K562 (cell line): ENCODE results near the gene CALD1. TPM values are rescaled to one million over a fixed set of nuclear protein-coding genes. Genes with fewer than 3 reads are reported as not detected.

Experiments
- ATAC-seq: fragments of 200-7000 bp; cut with Tn5 transposase; 3 replicates; pipeline ENCODE4 v1.9.1; 2020; ENCODE audit warnings: moderate library complexity
- BruUV-seq: library from RNA; stranded (reverse); fragments of 400-500 nt; replicated peaks from 2 replicates; lab custom pipeline; 2021; lab: Mats Ljungman, UMichigan
- CTCF ChIA-PET: fragments of 300-600 bp; formaldehyde crosslinking; extraction: SDS; loops from one replicate; lab custom pipeline; 2021; ENCODE audit warnings: low intra/inter-chr PET ratio; lab: Yijun Ruan, JAX
- POLR2A ChIA-PET: fragments of 300-600, 350-650 bp; sonication (Branson Sonifier 250); formaldehyde crosslinking; extraction: SDS; loops from one replicate; lab custom pipeline; 2021; ENCODE audit warnings: antibody characterized with exemption, inconsistent platforms; lab: Yijun Ruan, JAX
- DNase-seq, 4 experiments: peaks; one replicate each; pipeline versions ENCODE4 v3.0.0 to v3.0.0-alpha.2; 2011 to 2018; ENCODE audit warnings: low spot score in 3 of 4, mixed read lengths in 3 of 4; ENCODE audit errors: extremely low read depth in 1 of 4
- FAIRE-seq: peaks from 2 replicates; lab custom pipeline; 2011; peaks lifted over from hg19 to GRCh38; lab: Jason Lieb, UNC
- H2AFZ ChIP-seq: 2 replicates; pipeline ENCODE4 v1.6.0; 2011; ENCODE audit warnings: low read depth, low read length, control low read depth, inconsistent platforms
- H3K27ac ChIP-seq: fragments of 200-600 bp; 3 replicates; pipeline ENCODE4 v1.8.0; 2011; ENCODE audit warnings: low read depth, mild to moderate bottlenecking, control low read depth, inconsistent platforms, low read length, moderate library complexity, mixed read lengths; ENCODE audit errors: extremely low read depth
- H3K27me3 ChIP-seq, 2 experiments: fragments of 300-600 bp in 1 of 2; 2 replicates in 1 of 2; 3 replicates in 1 of 2; pipeline versions ENCODE4 v1.6.0 to v1.8.0; 2011; ENCODE audit warnings: inconsistent platforms in 2 of 2, low read length in 2 of 2, mild to moderate bottlenecking in 1 of 2, mixed read lengths in 1 of 2, moderate library complexity in 1 of 2; ENCODE audit not compliant: control insufficient read depth in 2 of 2, insufficient read depth in 2 of 2
- H3K36me3 ChIP-seq: fragments of 300-600 bp; 3 replicates; pipeline ENCODE4 v1.8.0; 2011; ENCODE audit warnings: mild to moderate bottlenecking, low read length, inconsistent platforms; ENCODE audit not compliant: control insufficient read depth, insufficient read depth
- H3K4me1 ChIP-seq, 2 experiments: fragments of 200-600 bp in 1 of 2; replicated peaks in 1 of 2; 2 replicates in 1 of 2; 3 replicates in 1 of 2; pipeline versions ENCODE4 v1.5.1 to v1.8.0; 2011; ENCODE audit warnings: inconsistent platforms in 2 of 2, low read length in 2 of 2, mild to moderate bottlenecking in 1 of 2, mixed read lengths in 1 of 2, moderate library complexity in 1 of 2; ENCODE audit not compliant: control insufficient read depth in 2 of 2, insufficient read depth in 2 of 2
- H3K4me2 ChIP-seq: 2 replicates; pipeline ENCODE4 v1.6.1; 2011; ENCODE audit warnings: low read length, control low read depth, inconsistent platforms, mixed read lengths; ENCODE audit not compliant: insufficient read depth
- H3K4me3 ChIP-seq: fragments of 200-600 bp; sonication (generic), shearing (Covaris generic); 2 replicates; pipeline ENCODE4 v1.5.1; 2016; ENCODE audit warnings: control low read depth, inconsistent platforms
- H3K79me2 ChIP-seq: fragments of 200-600 bp; 3 replicates; pipeline ENCODE4 v1.8.0; 2011; ENCODE audit warnings: low read length, inconsistent platforms; ENCODE audit not compliant: control insufficient read depth, insufficient read depth
- H3K9ac ChIP-seq, 2 experiments: 2 replicates each; pipeline versions ENCODE4 v1.6.0 to v1.6.1; 2011; ENCODE audit warnings: low read depth in 2 of 2, low read length in 2 of 2, control low read depth in 1 of 2, inconsistent platforms in 1 of 2, mild to moderate bottlenecking in 1 of 2, mixed read lengths in 1 of 2; ENCODE audit not compliant: insufficient read depth in 1 of 2
- H3K9me1 ChIP-seq: one replicate; pipeline ENCODE4 v1.6.0; 2011; ENCODE audit warnings: inconsistent platforms, mild to moderate bottlenecking, low read length, moderate library complexity; ENCODE audit not compliant: control insufficient read depth, insufficient read depth
- H3K9me3 ChIP-seq: replicated peaks from 2 replicates; pipeline ENCODE4 v1.5.1; 2011; ENCODE audit warnings: low read depth, low read length, inconsistent platforms; ENCODE audit not compliant: control insufficient read depth, insufficient read depth
- H4K20me1 ChIP-seq: replicated peaks from 2 replicates; pipeline ENCODE4 v1.6.1; 2011; ENCODE audit warnings: low read length, inconsistent platforms, mixed read lengths; ENCODE audit not compliant: control insufficient read depth, insufficient read depth
- BCOR ChIP-seq: fragments of 450-650 bp; IDR thresholded peaks from 2 replicates; pipeline ENCODE4 v1.6.1; 2016
- PRPF4 ChIP-seq: fragments of 200-400 bp; formaldehyde crosslinking; IDR thresholded peaks from one replicate; pipeline ENCODE4 v1.6.1; 2017; ENCODE audit warnings: low read length, low read depth, mild to moderate bottlenecking; ENCODE audit not compliant: insufficient read depth, poor library complexity, severe bottlenecking
- SMARCA4 ChIP-seq: fragments of 450-650 bp; IDR thresholded peaks from 2 replicates; pipeline ENCODE4 v1.6.1; 2016
- STAT6 ChIP-seq: sonication (generic); formaldehyde crosslinking; IDR thresholded peaks from 2 replicates; pipeline ENCODE4 v1.8.1; 2023; ENCODE audit warnings: mild to moderate bottlenecking, missing genetic modification reagents
- YBX1 ChIP-seq: fragments of 450-650 bp; IDR thresholded peaks from 2 replicates; pipeline ENCODE4 v1.7.1; 2016; ENCODE audit warnings: mild to moderate bottlenecking
- ZNF561 ChIP-seq: fragments of 450-650 bp; formaldehyde crosslinking; conservative IDR thresholded peaks from 2 replicates; pipeline ENCODE4 v1.4.0; 2020; ENCODE audit warnings: mild to moderate bottlenecking, moderate library complexity
- ZNF764 ChIP-seq: fragments of 250-450 bp; sonication (Bioruptor Pico); IDR thresholded peaks from 2 replicates; pipeline ENCODE4 v1.4.0; 2020; ENCODE audit warnings: low read depth, mild to moderate bottlenecking, moderate library complexity
- WGBS: fragments of 100-300 bp; shearing (Covaris generic); methylation state at CpG from one replicate; pipeline ENCODE4 v1.1.6; 2016; ENCODE audit warnings: low coverage, mixed read lengths; ENCODE audit not compliant: insufficient coverage; ENCODE audit errors: missing lambda C conversion rate; 5-methylcytosine and 5-hydroxymethylcytosine counted together
- in situ Hi-C: fragments of 300-500 bp; cut with MboI; formaldehyde crosslinking; loops from 4 replicates; pipeline ENCODE4 v1.15.0; 2018; ENCODE audit warnings: inconsistent platforms, mixed read lengths
- intact Hi-C: fragments of 100-400 bp; cut with micrococcal nuclease; formaldehyde crosslinking; loops from 2 replicates; pipeline ENCODE4 v1.14.2; 2022
- polyA plus RNA-seq, 8 experiments: library from polyadenylated mRNA; depleted of rRNA in 4 of 8; stranded (reverse) in 5 of 8; unstranded in 3 of 8; fragments of >200 nt; fragmentation: Nextera tagmentation in 2 of 8; fragmentation: Illumina TruSeq in 1 of 8; extraction: Ambion mirVana in 2 of 8; extraction: Trizol in 1 of 8; gene quantifications; 2 replicates each; pipeline versions ENCODE4 v1.2.1 to v1.2.3, GENCODE V29; 2011 to 2014; ENCODE audit warnings: inconsistent platforms in 1 of 8, missing spikeins in 1 of 8
- total RNA-seq, 7 experiments: library from RNA; depleted of rRNA in 6 of 7; stranded (reverse); fragments of >200 nt in 6 of 7; fragmentation: Illumina TruSeq in 2 of 7; extraction: Trizol in 2 of 7; gene quantifications; 2 replicates each; pipeline versions ENCODE4 v1.2.1 to v1.2.3, GENCODE V29; 2011 to 2021; ENCODE audit warnings: low replicate concordance in 1 of 7

CALD1 gene
- total and polyA plus RNA-seq, 9 of the 15 experiments (the other 6 are each of a cell fraction or from before 2014, with no cell fraction given): 0.40 TPM; not detected in 8

GRCh38 chr7:134758981-134759380 is 20.5 kb upstream of the CALD1 start (continued):
- TF ChIP-seq STAT6 (CRISPR knock-in tag): no peak
- no peak for TF ChIP-seq PRPF4
- no peak for TF ChIP-seq BCOR
- no peak for TF ChIP-seq SMARCA4
- no peak for TF ChIP-seq ZNF561 (CRISPR knock-in tag)
- TF ChIP-seq YBX1: no peak

- intact Hi-C loops: no loop called here
- DNase-seq (no peak), FAIRE-seq (no peak), ATAC-seq (no peak)
- POLR2A ChIA-PET: interaction anchor here (0.6 to 0.7 kb wide), 2 partner anchors 68 to 153 kb away, joined by 3 read pairs; no protein-coding TSS in a partner anchor
- no peak overlapping the region for H3K9ac ChIP-seq
- no peaks in the 10 kb centered on the region for H4K20me1 ChIP-seq
- no peak for TF ChIP-seq ZNF764 (CRISPR knock-in tag)
- TF ChIP-seq, all 486 proteins: peak for 0
- Histone ChIP-seq H3K36me3 (no peaks in the 10 kb centered on the region), H3K79me2 (no peaks in the 10 kb centered on the region), H2AFZ (no peak overlapping the region), H3K9me3 (no peaks in the 10 kb centered on the region), H3K4me3 (no peak overlapping the region), H3K9me1 (no peaks in the 10 kb centered on the region), H3K27ac (no peak overlapping the region), H3K27me3 (peaks cover 5 to 11% of the 10 kb centered on the region in 2 experiments), H3K4me1 (no peaks in the 10 kb centered on the region), H3K4me2 (no peak overlapping the region)
- CTCF ChIA-PET: no interaction called here
- BruUV-seq: no TSS peak
- 25% methylated on average over 5 of the region's 5 CpGs for WGBS
- in situ Hi-C loops: no loop called here
Measured at GRCh38 chr7:134761266-134761665, 18.2 kb upstream of the CALD1 start.
